GM19025 (cell line): ENCODE results near the gene LGALS8.
"Not testable (repeated sequence)": the region's sequence is repeated elsewhere in the genome, so short reads cannot be mapped to it uniquely, and the experiment has no call there.

Source experiments
- ATAC-seq: cut with Tn5 transposase; IDR thresholded peaks from one replicate; pipeline ENCODE4 v1.9.1; 2021; ENCODE audit warnings: mild to moderate bottlenecking, low read depth, moderate library complexity; ENCODE audit not compliant: unreplicated experiment

The LGALS8 gene

DNA sequence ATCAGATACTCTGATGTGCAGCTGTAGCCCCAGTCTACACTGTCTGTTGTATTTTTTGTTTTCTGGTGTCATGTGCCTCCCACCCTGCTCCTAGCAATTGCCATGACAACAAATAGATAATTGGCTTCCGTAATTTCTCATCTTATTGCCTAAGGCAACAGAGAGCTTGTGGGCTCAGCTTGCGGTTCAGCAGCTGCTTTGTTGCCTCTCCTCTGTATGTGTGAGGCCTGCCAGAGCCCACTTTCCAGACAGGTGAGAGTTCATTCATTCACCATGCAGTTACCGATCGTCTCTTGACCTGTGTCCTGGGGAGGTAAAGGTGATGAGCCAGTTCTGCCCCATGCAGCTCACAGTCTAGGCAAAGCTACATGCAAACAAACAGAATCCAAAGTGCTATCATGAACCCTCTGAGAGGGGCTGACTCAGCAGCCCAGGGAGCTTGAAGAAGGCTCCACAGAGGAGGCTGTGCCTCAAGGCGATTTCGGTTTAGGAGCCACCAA is 11.9 kb downstream of the LGALS8 start:
- no peak for ATAC-seq

DNA sequence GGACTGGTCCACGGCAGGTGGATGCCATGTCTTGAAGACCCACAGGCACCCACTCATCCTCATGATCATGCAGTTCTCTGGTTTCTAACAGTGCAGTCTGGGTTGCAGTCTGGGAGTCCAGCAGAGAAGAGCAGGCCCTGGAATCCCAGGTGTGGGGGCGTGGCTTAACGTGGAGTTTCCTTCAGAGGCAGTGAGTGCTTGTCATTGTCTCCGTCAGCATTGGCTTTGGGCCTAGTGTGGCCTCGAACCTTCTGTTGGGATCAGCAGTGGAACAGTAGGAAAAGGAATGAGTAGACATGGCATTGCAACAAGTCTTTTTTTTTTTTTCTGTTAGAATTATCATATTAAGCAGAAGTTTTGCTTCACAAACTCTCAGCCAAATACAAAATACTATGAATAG is 12.8 kb downstream of the LGALS8 start:
- ATAC-seq = no peak

DNA sequence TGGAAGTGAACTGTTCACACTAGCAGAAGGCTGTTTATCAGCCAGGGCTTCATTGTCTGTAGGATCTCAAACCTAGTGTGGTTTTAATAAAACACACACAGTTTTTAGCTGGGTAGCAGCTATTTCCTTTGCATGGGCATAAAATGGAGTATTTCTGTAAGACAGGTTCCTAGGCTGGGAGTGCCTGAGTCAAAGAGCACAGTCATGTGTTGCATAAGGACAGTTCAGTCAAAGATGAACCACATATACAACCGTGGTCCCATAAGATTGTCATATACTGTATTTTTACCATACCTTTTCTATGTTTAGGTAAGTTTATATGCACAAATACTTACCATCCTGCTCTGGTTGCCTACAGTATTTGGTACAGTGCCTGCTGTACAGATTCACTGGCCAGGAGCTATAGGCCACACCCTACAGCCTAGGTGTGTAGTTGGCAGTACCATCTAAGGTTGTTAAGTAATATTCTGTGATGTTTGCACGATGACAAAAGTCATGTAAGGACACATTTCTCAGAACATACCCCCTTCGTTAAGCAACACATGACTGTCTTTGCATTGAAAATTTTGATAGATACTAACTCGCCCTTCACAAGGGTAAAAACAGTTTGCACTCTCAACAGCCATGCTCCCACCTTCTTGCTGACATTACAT is 17.2 kb downstream of the LGALS8 start:
- no peak for ATAC-seq

DNA sequence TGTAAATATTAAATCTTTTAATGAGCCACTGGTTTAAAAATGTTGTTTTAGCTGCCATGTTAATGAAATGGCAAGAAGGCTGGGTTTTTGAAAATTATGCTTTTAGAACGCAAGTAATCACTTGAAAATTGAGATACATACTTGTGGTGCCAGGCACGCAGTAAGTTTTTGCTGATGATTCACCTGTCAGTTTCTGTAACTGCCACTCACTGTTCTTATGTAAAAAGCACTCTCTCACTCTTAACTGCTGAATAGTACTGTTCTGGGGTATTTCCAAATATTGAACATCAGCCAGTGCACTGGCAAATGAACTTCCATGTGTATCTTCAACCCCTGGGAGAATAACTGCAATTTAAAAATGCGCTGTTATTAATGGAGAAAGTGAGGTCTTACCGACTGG is 17.9 kb downstream of the LGALS8 start:
- ATAC-seq = no peak

DNA sequence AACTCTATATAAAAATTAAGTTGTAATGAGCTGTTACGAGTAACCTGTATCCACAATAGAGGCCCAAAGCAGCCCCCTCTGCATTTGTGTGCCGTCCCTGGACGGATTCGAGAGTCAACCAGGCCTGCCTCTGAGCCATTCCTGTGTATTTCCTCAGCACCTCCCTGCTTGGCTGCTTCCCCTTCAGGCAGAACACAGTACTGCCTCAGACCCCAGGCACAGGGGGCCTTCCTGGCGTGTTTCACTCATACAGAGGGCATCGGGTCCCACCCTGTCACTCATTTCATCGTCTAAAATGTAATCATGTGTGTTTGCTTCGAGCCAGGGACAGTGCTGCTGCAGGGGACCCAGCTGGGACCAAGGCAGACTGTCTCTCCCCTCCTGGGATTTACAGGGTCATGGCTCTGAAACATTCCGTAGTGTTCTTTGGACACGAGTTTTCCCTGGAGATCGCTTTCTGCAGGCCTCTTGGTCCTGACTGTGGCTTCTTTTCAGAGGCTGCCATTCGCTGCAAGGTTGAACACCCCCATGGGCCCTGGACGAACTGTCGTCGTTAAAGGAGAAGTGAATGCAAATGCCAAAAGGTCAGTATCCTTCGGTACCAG is 19.4 kb downstream of the LGALS8 start:
- no peak for ATAC-seq

DNA sequence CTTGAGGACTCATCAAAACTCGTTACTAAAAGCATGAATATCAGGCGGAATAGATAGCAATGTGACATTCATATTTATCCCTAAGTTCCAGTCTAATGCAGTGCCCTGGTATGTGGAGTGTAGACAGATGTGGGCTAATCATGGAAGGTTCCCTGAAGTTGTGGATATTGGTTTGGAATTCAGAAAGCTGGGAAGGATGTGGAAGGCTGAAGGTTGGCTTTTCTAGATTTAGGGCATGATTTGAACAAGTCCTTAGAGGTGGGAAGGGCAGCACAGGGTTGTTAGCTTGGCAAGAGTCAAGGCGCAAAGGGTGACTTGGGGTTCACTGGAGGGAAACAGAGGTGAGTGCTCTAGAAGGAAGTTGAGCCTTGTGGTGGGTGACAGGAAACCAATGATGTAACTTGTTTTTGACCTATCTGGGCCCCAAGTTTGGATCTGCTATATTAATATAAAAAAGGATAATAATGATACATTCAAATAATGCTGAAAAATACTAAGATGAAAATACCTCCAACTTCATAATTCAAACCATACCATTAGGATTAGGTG is 21.9 kb downstream of the LGALS8 start:
- ATAC-seq = no peak

DNA sequence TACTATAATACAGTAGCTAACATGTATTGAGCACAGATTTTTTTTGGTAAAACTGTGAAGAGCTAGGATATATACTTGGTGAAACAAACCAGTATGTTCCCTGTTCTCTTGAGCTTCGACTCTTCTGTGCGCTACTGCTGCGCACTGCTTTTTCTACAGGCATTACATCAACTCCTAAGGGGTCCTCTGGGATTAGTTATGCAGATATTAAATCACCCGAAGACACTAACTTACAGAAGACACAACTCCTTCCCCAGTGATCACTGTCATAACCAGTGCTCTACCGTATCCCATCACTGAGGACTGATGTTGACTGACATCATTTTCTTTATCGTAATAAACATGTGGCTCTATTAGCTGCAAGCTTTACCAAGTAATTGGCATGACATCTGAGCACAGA is 24.7 kb downstream of the LGALS8 start:
- no peak for ATAC-seq

DNA sequence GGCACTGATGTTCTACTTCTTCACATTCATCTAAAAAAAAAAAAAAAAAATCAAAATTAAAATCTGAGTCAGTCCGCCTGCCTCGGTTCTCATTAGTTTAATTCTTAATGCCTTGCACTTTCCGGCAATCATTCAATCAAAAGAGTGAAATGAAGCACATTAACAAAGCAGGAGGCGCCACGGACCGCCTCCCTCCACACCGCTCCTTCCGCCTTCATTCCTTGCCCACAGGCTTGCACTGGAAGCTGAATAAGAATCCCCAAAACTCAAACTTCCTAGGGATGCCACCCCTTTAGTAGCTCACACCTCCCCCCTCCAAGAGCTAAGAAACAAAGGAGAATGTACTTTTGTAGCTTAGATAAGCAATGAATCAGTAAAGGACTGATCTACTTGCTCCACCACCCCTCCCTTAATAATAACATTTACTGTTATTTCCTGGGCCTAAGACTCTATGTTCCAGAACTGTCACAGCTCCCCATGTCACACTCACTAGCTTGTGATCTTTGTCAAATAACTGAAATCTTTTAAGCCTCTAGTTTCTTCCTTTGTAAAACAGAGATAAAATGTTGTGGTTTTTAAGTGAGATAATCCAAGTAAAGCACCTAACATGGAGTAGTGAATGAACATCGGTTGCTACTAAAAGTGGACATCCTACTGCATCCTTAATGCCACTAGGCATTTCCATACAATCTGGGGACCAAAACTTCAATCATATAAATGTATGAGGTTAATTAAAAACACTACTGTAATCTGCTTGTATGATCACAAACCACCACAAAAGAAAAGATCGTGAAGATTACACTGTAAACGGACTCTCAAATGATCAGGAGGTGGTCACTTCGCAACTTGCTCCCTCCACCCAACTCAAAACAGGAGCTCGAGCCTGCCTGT is 27.4 kb downstream of the LGALS8 start:
- ATAC-seq = no peak

DNA sequence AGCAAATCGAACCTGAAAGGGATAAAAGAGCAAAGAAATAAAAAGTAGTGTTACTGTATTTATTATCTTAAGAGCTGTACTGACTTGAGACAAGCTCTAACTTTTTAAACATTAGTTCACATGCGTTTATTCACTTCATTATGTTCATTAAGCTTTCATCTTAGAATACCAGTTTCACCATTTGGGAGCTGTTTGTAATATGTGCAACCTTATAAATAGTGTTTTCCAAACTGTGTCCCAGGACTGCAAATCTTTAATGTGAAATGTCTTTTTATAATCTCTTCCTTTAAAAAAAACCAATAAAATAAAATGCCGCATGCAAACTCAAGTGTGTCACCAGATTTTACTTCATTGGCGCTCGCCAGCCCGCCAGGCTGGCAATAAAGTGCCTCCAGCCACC is 28.3 kb downstream of the LGALS8 start:
- no peak for ATAC-seq

DNA sequence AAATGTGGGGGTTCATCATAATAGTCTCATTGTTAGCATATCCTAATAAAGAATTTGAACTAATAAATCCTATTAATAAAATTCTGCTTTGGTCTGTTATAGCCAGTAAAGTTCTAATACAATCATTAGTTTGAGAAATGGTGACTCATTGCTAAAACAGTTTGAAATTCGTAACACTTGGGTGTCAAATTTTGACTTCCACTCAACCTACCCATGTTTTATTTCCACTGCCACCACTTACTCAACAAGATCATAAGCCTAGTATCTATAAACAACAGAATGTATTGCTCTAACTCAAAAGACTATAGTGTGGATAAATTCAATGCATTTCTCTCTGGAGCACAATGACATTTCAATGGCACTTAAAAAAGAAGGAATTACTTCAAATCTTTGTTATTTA is 29.1 kb downstream of the LGALS8 start:
- ATAC-seq = no peak

DNA sequence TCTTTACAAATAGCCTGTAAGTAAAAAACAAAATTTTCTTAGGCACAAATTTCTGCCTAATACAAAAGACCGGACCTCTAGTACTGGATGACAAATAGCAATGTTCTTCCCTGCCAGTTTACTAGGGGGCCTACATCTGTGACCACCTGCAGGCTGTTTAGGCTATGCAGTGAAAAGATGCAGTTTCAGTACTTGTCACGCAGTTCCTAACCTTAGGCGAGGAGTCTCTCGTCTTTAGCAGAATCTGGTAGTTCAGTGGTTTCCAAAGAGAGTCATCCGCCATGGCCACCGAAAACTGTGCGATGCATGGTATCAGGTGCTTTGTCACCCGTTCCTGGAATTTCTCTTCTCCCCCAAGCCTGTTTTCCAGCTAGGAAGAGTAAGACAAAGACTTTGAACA is 29.6 kb downstream of the LGALS8 start:
- no peak for ATAC-seq

DNA sequence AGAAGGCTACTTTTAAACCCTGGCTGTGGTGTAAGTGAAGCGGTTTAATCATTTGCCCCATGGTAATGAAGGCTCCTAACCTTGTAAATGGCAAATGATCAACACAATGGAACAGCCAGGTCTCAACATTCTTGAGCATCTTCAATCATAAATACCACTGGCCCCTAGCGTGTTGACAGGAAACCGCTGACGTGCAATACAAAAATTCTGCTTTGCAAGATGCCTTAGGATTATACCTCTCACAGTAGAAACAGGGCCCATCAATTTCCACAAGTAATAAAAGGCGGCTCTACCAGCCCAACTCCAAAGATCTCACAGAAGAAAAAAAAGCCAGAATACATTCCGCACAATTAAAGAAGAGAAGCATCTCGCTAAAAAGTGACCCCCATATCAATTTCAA is 32.8 kb downstream of the LGALS8 start:
- no peak for ATAC-seq

DNA sequence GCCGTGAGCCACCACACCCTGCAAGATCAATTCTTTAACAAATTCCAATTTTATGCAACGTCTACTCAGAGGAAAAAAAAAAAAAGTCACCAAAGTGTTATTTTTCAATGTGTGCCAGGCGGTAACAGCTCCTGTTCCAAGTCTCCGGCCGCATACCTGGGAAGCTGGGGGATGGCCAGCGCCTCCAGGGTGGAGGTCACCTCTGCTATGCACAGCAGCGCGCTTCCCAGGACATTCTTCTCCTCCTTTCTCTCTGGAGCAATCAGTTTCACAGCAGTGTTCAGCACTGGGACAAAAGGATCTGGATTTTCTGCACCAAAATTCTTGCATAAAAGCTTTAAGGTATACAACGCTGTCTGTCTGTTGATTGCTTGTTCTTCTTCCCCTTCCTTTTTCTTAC is 34.3 kb downstream of the LGALS8 start:
- no peak for ATAC-seq

DNA sequence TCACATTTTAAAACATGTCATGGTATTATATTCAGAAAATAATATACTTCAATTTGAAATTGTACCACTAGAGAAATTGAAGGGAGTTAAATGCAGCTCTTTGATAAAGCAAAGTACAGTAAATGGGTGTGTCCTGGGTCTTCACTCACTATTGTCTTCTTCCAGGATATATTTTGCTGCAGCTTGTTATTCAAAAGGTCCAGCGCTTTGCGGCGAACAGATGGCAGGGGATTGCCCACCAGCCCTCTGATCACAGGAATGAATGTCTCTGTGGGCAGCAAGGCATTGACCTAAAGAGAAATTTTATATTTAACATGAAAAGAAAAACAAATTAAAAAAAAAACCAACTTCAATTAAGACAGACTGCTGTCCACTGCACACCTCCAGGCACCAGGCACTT is 35.1 kb downstream of the LGALS8 start:
- no peak for ATAC-seq

DNA sequence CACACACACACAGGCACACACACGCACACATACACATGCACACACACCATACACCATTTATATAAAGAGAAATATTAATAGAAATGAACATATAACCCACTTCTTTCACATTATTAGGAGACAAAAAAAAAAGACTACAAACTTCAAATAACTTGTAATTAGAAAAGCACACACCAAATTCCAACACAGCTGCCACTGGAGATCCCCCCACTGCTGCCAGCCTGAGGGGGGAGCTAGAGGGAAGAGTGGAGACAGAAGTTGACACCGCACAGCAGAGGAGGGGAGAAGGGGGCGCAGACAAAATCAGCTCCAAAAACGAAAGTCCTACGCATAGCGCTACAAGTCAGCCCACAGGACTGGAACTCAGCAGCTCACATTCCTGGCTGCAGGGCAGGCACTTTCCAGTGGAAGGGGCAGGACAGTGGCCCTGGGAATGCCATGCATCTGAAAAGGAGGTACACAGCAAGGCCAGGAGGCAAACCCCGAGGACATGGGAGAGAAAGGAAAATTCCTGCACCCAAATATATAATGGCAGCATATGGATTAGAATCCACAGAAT is 36.5 kb downstream of the LGALS8 start:
- ATAC-seq = no peak

DNA sequence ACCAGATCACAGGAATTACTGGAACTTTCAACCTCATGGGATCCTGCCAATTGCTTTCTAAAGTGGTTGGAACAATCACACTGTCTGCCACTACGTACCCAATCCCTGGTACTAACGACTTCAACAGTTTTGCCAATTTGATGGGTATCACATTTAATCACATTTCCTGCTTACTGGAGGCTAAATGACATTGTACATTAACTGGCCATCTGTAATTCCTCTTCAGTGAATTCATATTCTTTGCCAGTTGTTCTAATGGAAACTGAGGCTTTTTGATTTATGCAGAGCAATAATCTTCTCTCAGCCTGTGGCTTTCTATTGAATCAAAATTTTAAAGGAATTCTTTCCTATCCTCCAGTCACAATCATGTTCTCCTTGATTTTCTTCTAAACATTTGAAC is 38.2 kb downstream of the LGALS8 start:
- ATAC-seq = no peak

DNA sequence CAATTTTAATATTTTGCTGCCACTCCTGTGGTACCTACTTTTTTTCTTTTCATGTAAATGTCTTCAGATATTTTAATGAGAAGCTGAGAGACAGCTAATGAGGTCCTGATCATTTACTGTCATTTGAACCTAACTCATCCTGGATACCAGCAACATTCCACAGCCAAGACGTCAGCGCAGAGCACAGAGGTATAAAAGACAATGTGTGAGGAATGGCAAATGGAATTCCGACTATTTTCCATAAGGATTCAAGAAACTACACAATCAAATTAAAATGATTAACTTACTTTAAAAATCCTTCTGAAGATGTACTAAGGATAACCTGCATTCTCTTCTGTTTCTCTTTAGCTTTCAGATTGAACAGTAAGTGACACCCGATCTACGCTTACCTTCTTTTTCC is 41.7 kb downstream of the LGALS8 start:
- ATAC-seq = no peak

DNA sequence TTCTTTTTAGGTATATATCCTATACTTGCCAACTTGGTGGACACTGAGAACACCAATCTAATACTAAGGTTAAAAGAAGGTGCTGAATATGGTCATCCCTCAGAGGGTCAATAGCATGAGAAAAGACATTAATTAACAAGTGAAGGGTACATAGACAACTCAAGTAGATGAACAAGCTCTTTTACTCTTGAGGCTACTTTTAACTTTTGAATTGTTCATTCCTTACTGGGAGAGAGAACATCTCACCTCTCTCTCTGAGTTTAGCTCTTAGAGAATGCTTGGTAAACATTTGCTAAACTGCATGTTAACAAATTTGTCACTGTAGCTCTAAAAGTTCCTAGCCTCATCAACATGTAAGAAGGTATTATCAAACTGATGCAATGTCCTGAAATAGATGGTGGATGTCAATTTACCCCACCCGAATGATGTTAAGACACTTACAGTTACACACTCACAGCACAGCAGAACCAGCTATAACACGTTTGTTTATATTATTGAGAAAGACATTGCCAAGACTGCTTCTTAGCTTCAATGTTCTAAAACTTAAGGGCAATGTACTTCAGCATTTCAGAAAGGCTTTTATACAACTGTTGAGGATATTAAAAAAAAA is 44.6 kb downstream of the LGALS8 start:
- ATAC-seq = no peak

DNA sequence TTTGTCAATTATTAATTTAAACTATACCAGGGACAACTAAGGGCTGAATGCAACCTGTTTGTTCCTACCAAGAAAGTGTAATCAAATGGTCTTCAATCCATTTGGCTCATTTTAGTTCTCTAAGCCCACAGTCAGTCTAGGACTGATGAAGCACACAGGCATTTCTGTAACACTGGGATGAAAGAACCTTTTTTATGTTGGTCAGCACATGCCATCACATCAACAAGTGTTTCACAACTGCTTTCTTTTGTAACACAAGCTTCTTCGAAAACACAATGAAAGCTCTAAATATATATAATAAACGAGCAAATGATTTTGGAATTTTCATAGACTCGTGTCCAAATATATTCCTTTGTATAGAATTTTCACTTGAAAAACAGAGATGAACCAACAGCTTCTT is 51.7 kb downstream of the LGALS8 start:
- no peak for ATAC-seq

DNA sequence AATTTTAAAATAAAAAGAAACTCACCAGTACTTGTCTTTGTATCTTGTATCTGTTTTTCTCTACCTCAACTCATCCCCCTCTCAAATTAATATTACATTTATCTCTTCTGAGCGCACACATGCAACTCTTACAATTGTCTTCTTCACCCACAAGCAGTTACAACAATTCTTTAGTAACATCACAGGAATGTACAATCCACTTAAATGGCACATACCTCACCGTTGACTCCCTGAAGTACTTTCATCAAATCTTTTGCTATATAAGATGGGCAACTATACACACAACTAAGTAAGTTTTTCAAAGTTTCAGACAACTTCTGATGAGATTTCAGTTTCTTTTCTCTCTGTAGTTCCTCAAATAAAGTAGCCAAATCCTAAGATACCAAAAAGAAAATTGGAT is 52.2 kb downstream of the LGALS8 start:
- no peak for ATAC-seq

DNA sequence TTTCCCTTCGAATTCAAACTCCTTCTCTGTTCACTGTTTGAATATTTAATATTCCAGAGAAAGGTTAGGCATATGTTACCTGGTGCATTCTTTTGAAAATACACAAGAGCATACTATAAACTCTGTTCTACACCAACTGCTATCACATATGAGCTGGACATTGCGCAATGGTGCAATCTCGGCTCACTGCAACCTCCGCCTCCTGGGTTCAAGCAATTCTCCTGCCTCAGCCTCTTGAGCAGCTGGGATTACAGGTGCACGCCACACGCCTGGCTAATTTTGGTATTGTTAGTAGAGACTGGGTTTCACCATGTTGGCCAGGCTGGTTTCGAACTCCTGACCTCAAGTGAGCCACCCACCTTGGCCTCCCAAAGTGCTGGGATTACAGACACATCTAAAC is 53.3 kb downstream of the LGALS8 start:
- not testable (repeated sequence) for ATAC-seq
